A549 (cell line): ENCODE measurements around the gene IGFBP5. TPM values are rescaled to one million over a fixed set of nuclear protein-coding genes. Genes with fewer than 3 reads are reported as not detected.

ENCODE experiments used
- ATAC-seq, 2 experiments: fragments of 200-7000 bp in 1 of 2; fragments of >200 bp in 1 of 2; cut with Nextera tagmentation in 1 of 2; cut with Tn5 transposase in 1 of 2; 3 replicates each; pipeline versions ENCODE4 v1.8.0 to v1.9.1; 2018 to 2020; ENCODE audit warnings: mild to moderate bottlenecking in 1 of 2, moderate library complexity in 1 of 2
- CTCF ChIA-PET: fragments of 300-600 bp; sonication (Branson Sonifier 250); formaldehyde crosslinking; extraction: SDS; loops from one replicate; lab custom pipeline; 2021; ENCODE audit warnings: antibody characterized with exemption, inconsistent platforms; lab: Yijun Ruan, JAX
- POLR2A ChIA-PET: fragments of 350-600 bp; formaldehyde crosslinking; extraction: SDS; loops from one replicate; lab custom pipeline; 2021; ENCODE audit warnings: antibody characterized with exemption, inconsistent platforms; lab: Yijun Ruan, JAX
- DNase-seq, 2 experiments: peaks; one replicate each; pipeline versions ENCODE4 v3.0.0 to v3.0.0-alpha.2; 2011 to 2016; ENCODE audit warnings: low read depth in 1 of 2, low spot score in 1 of 2
- FAIRE-seq: peaks from 2 replicates; lab custom pipeline; 2011; peaks lifted over from hg19 to GRCh38; lab: Jason Lieb, UNC
- H3K27ac ChIP-seq, 2 experiments: fragments of >200 bp; sonication (Bioruptor Twin); formaldehyde crosslinking; 3 replicates each; pipeline ENCODE4 v1.5.1; 2016 to 2017
- H3K4me1 ChIP-seq: fragments of >200 bp; sonication (Bioruptor Twin); formaldehyde crosslinking; 3 replicates; pipeline ENCODE4 v1.6.1; 2016
- H3K4me2 ChIP-seq: fragments of >200 bp; sonication (Bioruptor Twin); formaldehyde crosslinking; 3 replicates; pipeline ENCODE4 v1.6.1; 2016
- H3K4me3 ChIP-seq: fragments of >200 bp; sonication (Bioruptor Twin); formaldehyde crosslinking; 3 replicates; pipeline ENCODE4 v1.5.1; 2016
- H3K9me3 ChIP-seq: fragments of >200 bp; sonication (Bioruptor Twin); formaldehyde crosslinking; 3 replicates; pipeline ENCODE4 v1.6.1; 2016
- E2F6 ChIP-seq: IDR thresholded peaks from 2 replicates; pipeline ENCODE4 v1.6.1; 2012; ENCODE audit warnings: low read depth, borderline replicate concordance
- EP300 ChIP-seq, 2 experiments: fragments of >200 bp; sonication (Bioruptor Twin); formaldehyde crosslinking; IDR thresholded peaks; 2 replicates in 1 of 2; 3 replicates in 1 of 2; pipeline ENCODE4 v1.6.1; 2016 to 2017
- FOSL2 ChIP-seq, 2 experiments: fragments of 450-650 bp in 1 of 2; fragments of >200 bp in 1 of 2; sonication (Bioruptor Twin) in 1 of 2; formaldehyde crosslinking; IDR thresholded peaks; 2 replicates each; pipeline versions ENCODE4 v1.5.0 to v1.6.1; 2016 to 2020; ENCODE audit warnings: mild to moderate bottlenecking in 1 of 2, moderate library complexity in 1 of 2
- HDAC2 ChIP-seq: fragments of 200-600 bp; sonication (generic); IDR thresholded peaks from 2 replicates; pipeline ENCODE4 v1.6.1; 2016
- HEYL ChIP-seq: fragments of 250-450 bp; sonication (Bioruptor Pico); IDR thresholded peaks from 2 replicates; pipeline ENCODE4 v1.8.0; 2021; ENCODE audit warnings: mild to moderate bottlenecking, moderate library complexity
- HOXB5 ChIP-seq: fragments of 250-450 bp; sonication (Bioruptor Pico); IDR thresholded peaks from 2 replicates; pipeline ENCODE4 v1.5.0; 2020; ENCODE audit warnings: mild to moderate bottlenecking, moderate library complexity
- JUN ChIP-seq, 2 experiments: fragments of >200 bp; sonication (Bioruptor Twin); formaldehyde crosslinking; IDR thresholded peaks; 2 replicates in 1 of 2; 3 replicates in 1 of 2; pipeline ENCODE4 v1.6.1; 2016 to 2017
- MAX ChIP-seq: IDR thresholded peaks from 2 replicates; pipeline ENCODE4 v1.6.1; 2012
- POLR2A ChIP-seq: IDR thresholded peaks from 2 replicates; pipeline ENCODE4 v1.6.1; 2012; ENCODE audit warnings: mild to moderate bottlenecking, low read length
- RAD21 ChIP-seq, 2 experiments: fragments of >200 bp in 1 of 2; sonication (Bioruptor Twin) in 1 of 2; formaldehyde crosslinking in 1 of 2; IDR thresholded peaks in 1 of 2; conservative IDR thresholded peaks in 1 of 2; 2 replicates in 1 of 2; 3 replicates in 1 of 2; pipeline ENCODE4 v1.6.1; 2012 to 2018; ENCODE audit warnings: inconsistent platforms in 1 of 2
- ZC3H11A ChIP-seq: fragments of 450-650 bp; IDR thresholded peaks from 2 replicates; pipeline ENCODE4 v1.6.1; 2014; ENCODE audit warnings: antibody characterized with exemption, mild to moderate bottlenecking
- ZSCAN20 ChIP-seq: fragments of 250-450 bp; sonication (Bioruptor Pico); IDR thresholded peaks from 2 replicates; pipeline ENCODE4 v1.8.0; 2022; ENCODE audit warnings: mild to moderate bottlenecking, moderate library complexity
- WGBS: methylation state at CpG from one replicate; pipeline ENCODE4 v1.1.6; 2017; ENCODE audit errors: missing lambda C conversion rate; 5-methylcytosine and 5-hydroxymethylcytosine counted together
- polyA plus RNA-seq, 4 experiments: library from polyadenylated mRNA; depleted of rRNA in 3 of 4; stranded (reverse); fragments of >200 nt; fragmentation: RNase III in 1 of 4; extraction: RNeasy Plus Mini Kit Qiagen cat#74134 plus additional on column Dnase treatment in 1 of 4; gene quantifications; 2 replicates in 3 of 4; 3 replicates in 1 of 4; pipeline ENCODE4 v1.2.3, GENCODE V29; 2011 to 2017
- TF ChIP-seq, protein P1 (sequence below): fragments of >200 bp; sonication (Bioruptor Twin); formaldehyde crosslinking; IDR thresholded peaks from 3 replicates; pipeline ENCODE4 v1.5.1; 2016
- TF ChIP-seq, protein P2 (sequence below): fragments of 250-450 bp; sonication (Bioruptor Pico); IDR thresholded peaks from 2 replicates; pipeline ENCODE4 v1.5.0; 2020; ENCODE audit warnings: low read depth, mild to moderate bottlenecking, moderate library complexity

Gene IGFBP5
- polyA plus RNA-seq, 2 of the 4 experiments (the other 2 are of a cell fraction) = 0.23 to 0.97 TPM

GRCh38 chr2:216632952-216633615 is 62.3 kb downstream of the IGFBP5 start, which contains the start of gene IGFBP2:
IGFBP2 (plus strand) TSS chr2:216633420; CDS start chr2:216633524, 104 bp downstream.
- Histone ChIP-seq H3K4me2 (peak within 1 kb of the TSS; percentile 73), H3K4me3 (peak within 1 kb of the TSS; percentile 49), H3K27ac (peak within 1 kb of the TSS; percentile 53 to 88), H3K9me3 (no peaks in the 10 kb centered on the region), H3K4me1 (peaks cover 44% of the 10 kb centered on the region)
- TF ChIP-seq FOSL2 (IDR thresholded peaks at IDR 0.05) (no peak), FOSL2 (CRISPR knock-in tag; IDR thresholded peaks at IDR 0.05) (no peak), POLR2A (peak; percentile 60; the same call in 1 of the 2 replicates), E2F6 (peak; percentile 72; the same call in 1 of the 2 replicates), ZC3H11A (no peak), MAX (peak; percentile 80), ZSCAN20 (CRISPR knock-in tag) (no peak), JUN (IDR thresholded peaks at IDR 0.05) (peak in 1 of 2 experiments; percentile 42; a peak in 1 of 5 replicates)
- TF ChIP-seq, protein P1, sequence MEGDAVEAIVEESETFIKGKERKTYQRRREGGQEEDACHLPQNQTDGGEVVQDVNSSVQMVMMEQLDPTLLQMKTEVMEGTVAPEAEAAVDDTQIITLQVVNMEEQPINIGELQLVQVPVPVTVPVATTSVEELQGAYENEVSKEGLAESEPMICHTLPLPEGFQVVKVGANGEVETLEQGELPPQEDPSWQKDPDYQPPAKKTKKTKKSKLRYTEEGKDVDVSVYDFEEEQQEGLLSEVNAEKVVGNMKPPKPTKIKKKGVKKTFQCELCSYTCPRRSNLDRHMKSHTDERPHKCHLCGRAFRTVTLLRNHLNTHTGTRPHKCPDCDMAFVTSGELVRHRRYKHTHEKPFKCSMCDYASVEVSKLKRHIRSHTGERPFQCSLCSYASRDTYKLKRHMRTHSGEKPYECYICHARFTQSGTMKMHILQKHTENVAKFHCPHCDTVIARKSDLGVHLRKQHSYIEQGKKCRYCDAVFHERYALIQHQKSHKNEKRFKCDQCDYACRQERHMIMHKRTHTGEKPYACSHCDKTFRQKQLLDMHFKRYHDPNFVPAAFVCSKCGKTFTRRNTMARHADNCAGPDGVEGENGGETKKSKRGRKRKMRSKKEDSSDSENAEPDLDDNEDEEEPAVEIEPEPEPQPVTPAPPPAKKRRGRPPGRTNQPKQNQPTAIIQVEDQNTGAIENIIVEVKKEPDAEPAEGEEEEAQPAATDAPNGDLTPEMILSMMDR = no peak
- ChIA-PET CTCF (interaction anchor here (1.4 to 2.1 kb wide), 2 partner anchors 34 to 49 kb away, joined by 3 to 7 read pairs; no protein-coding TSS in a partner anchor), POLR2A (interaction anchor here (1.0 kb wide), 1 partner anchor 135 kb away, joined by 3 read pairs; the partner anchor contains the start of gene RPL37A)
- FAIRE-seq (no peak), DNase-seq (peak; percentile 41 to 66), ATAC-seq (peak; percentile 45 to 57)
- 11% methylated on average over 29 of the region's 70 CpGs for WGBS

DNA sequence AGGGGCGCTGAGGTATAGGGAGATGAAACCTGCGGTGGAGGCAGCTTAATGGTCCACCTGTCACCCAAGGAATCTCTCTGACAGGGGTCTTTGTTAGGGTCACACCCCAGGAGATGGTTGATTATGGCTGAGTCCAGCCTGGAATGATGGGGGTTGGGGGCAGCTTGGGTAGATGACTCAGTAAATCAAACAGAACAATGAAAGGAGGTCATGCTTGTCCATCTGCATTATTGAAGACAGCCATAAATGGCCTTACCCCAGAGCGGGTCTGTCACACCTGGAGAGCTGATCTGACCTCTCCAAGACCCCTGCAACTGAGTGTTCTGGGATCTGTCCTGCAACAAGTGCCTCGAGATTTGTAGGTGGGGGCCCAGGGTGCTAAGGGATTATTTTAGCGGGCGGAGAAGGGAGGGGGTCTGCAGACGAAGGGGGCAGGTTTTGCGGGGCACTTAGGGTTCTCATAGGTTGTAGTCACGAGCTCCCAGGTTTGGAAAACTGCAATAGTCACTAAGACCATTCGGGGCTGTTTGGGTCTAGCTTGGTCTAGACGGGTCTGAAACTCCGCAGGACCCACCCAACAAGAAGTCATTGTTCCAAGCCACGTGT is 62.9 kb downstream of the IGFBP5 start:
- no peaks in the 10 kb centered on the region for H3K9me3 ChIP-seq
- no peak for ATAC-seq
- H3K4me1 ChIP-seq = peaks cover 39% of the 10 kb centered on the region
- CTCF ChIA-PET = interaction anchor here (0.6 to 2.1 kb wide), 5 partner anchors 15 to 261 kb away, joined by 3 to 7 read pairs (median 3); no protein-coding TSS in a partner anchor
- 63% methylated on average over 13 of the region's 13 CpGs for WGBS
- H3K27ac ChIP-seq = peak overlapping the region; percentile 53 to 88; a peak in 4 of 6 replicates
- POLR2A ChIA-PET = no interaction called here
- no peak for FAIRE-seq
- peak overlapping the region; percentile 73 for H3K4me2 ChIP-seq
- TF ChIP-seq HEYL (CRISPR knock-in tag) (no peak), EP300 (IDR thresholded peaks at IDR 0.05) (no peak), HDAC2 (no peak), RAD21 (conservative IDR thresholded peaks at IDR 0.05 in 1 of 2, IDR thresholded peaks at IDR 0.05 in 1 of 2) (no peak), HOXB5 (CRISPR knock-in tag) (no peak)
- TF ChIP-seq, protein P1 = no peak
- TF ChIP-seq, protein P2, sequence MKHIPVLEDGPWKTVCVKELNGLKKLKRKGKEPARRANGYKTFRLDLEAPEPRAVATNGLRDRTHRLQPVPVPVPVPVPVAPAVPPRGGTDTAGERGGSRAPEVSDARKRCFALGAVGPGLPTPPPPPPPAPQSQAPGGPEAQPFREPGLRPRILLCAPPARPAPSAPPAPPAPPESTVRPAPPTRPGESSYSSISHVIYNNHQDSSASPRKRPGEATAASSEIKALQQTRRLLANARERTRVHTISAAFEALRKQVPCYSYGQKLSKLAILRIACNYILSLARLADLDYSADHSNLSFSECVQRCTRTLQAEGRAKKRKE = no peak
- no peak for DNase-seq
- peak overlapping the region; percentile 49 for H3K4me3 ChIP-seq
